ENCODE measurements around the gene MYL6. TPM values are rescaled to one million over a fixed set of nuclear protein-coding genes. Genes with fewer than 3 reads are reported as not detected.

Gene MYL6
- total and polyA plus RNA-seq, 2 experiments from 2014 or later, result 2,662 to 3,948 TPM

GRCh38 chr12:56157201-56158028 is 744 bp upstream of the MYL6 start:
- 3 to 5% methylated on average over 45 of the region's 45 CpGs for WGBS, 2 experiments (ENCODE audit: low coverage in 1 of 2, low lambda C conversion rate in 2 of 2, missing lambda C conversion rate in 2 of 2)
- no peaks in the 10 kb centered on the region for H3K9me2 ChIP-seq (ENCODE audit: insufficient read depth)
- peak; percentile 89 for DNase-seq
- in situ Hi-C loops (cut with MboI), result no loop called here
- peaks cover 57% of the 10 kb centered on the region for H3K79me2 ChIP-seq (ENCODE audit: insufficient read depth)
- H4K20me1 ChIP-seq (ENCODE audit: insufficient read depth), result 0 out of 2 replicates have a peak, but pooled peaks cover 9% of the 10 kb centered on the region
- TF ChIP-seq EZH2phosphoT487 (IDR thresholded peaks at IDR 0.05; ENCODE audit: insufficient read depth, low read depth) (no peak), EZH2 (IDR thresholded peaks at IDR 0.05; ENCODE audit: insufficient read depth, poor library complexity, severe bottlenecking) (no peak)
- peaks cover 20% of the 10 kb centered on the region for H3K4me1 ChIP-seq (ENCODE audit: insufficient read depth)
- no peaks in the 10 kb centered on the region for H3K27me3 ChIP-seq (replicated peaks; ENCODE audit: insufficient read depth)
- peak overlapping the region; percentile 69 for H3K27ac ChIP-seq
- peak overlapping the region; percentile 70 for H3K9ac ChIP-seq
- H3K9me3 ChIP-seq (ENCODE audit: low read depth), result no peaks in the 10 kb centered on the region
- peaks cover 49% of the 10 kb centered on the region for H3F3A ChIP-seq (ENCODE audit: insufficient read depth)
- peak overlapping the region; percentile 78 for H2AFZ ChIP-seq
- H3K36me3 ChIP-seq (ENCODE audit: low read depth), result peaks cover 10% of the 10 kb centered on the region
- H3K4me3 ChIP-seq, result peak overlapping the region; percentile 72
- H3K4me2 ChIP-seq (ENCODE audit: unreplicated experiment), result peak overlapping the region; percentile 81

GRCh38 chr12:56158926-56159461 is 835 bp downstream of the MYL6 start:
- H3K36me3 ChIP-seq (ENCODE audit: low read depth), result peaks cover 20% of the 10 kb centered on the region

GRCh38 chr12:56159482-56160192 is 1.5 kb downstream of the MYL6 start:
- Histone ChIP-seq H3F3A (ENCODE audit: insufficient read depth) (peaks cover 71% of the 10 kb centered on the region), H3K9me3 (ENCODE audit: low read depth) (no peaks in the 10 kb centered on the region), H3K9ac (peak overlapping the region; percentile 97), H3K4me2 (ENCODE audit: unreplicated experiment) (peak overlapping the region; percentile 99), H3K9me2 (ENCODE audit: insufficient read depth) (no peaks in the 10 kb centered on the region), H2AFZ (no peak overlapping the region), H3K27me3 (replicated peaks; ENCODE audit: insufficient read depth) (no peaks in the 10 kb centered on the region), H3K36me3 (ENCODE audit: low read depth) (peaks cover 20% of the 10 kb centered on the region), H3K4me1 (ENCODE audit: insufficient read depth) (peaks cover 14% of the 10 kb centered on the region), H4K20me1 (ENCODE audit: insufficient read depth) (0 out of 2 replicates have a peak, but pooled peaks cover 9% of the 10 kb centered on the region), H3K79me2 (ENCODE audit: insufficient read depth) (peaks cover 46% of the 10 kb centered on the region), H3K4me3 (peak overlapping the region; percentile 85), H3K27ac (peak overlapping the region; percentile 89)
- TF ChIP-seq EZH2 (IDR thresholded peaks at IDR 0.05; ENCODE audit: insufficient read depth, poor library complexity, severe bottlenecking) (no peak), EZH2phosphoT487 (IDR thresholded peaks at IDR 0.05; ENCODE audit: insufficient read depth, low read depth) (no peak)
- WGBS, 2 experiments (ENCODE audit: low coverage in 1 of 2, low lambda C conversion rate in 2 of 2, missing lambda C conversion rate in 2 of 2), result 16 to 18% methylated on average over 8 of the region's 8 CpGs
- DNase-seq, result no peak
- in situ Hi-C loops (cut with MboI), result no loop called here

More at GRCh38 chr12:56158926-56159461, 835 bp downstream of the MYL6 start:
- H3K4me3 ChIP-seq, result peak overlapping the region; percentile 85
- peak overlapping the region; percentile 89 for H3K27ac ChIP-seq
- H3K4me2 ChIP-seq (ENCODE audit: unreplicated experiment), result peak overlapping the region; percentile 99
- H3K4me1 ChIP-seq (ENCODE audit: insufficient read depth), result peaks cover 14% of the 10 kb centered on the region
- H3K79me2 ChIP-seq (ENCODE audit: insufficient read depth), result peaks cover 46% of the 10 kb centered on the region
- no peak overlapping the region for H2AFZ ChIP-seq
- in situ Hi-C loops (cut with MboI), result no loop called here
- H4K20me1 ChIP-seq (ENCODE audit: insufficient read depth), result 0 out of 2 replicates have a peak, but pooled peaks cover 9% of the 10 kb centered on the region
- no peaks in the 10 kb centered on the region for H3K9me3 ChIP-seq (ENCODE audit: low read depth)
- H3K27me3 ChIP-seq (replicated peaks; ENCODE audit: insufficient read depth), result no peaks in the 10 kb centered on the region
- H3F3A ChIP-seq (ENCODE audit: insufficient read depth), result peaks cover 65% of the 10 kb centered on the region
- peak; percentile 69 for DNase-seq
- TF ChIP-seq EZH2phosphoT487 (IDR thresholded peaks at IDR 0.05; ENCODE audit: insufficient read depth, low read depth) (no peak), EZH2 (IDR thresholded peaks at IDR 0.05; ENCODE audit: insufficient read depth, poor library complexity, severe bottlenecking) (no peak)
- H3K9me2 ChIP-seq (ENCODE audit: insufficient read depth), result no peaks in the 10 kb centered on the region
- H3K9ac ChIP-seq, result peak overlapping the region; percentile 97
- WGBS, 2 experiments (ENCODE audit: low coverage in 1 of 2, low lambda C conversion rate in 2 of 2, missing lambda C conversion rate in 2 of 2), result 1% methylated on average over 6 of the region's 6 CpGs

- no peaks in the 10 kb centered on the region for H3K27me3 ChIP-seq (replicated peaks; ENCODE audit: insufficient read depth)
- DNase-seq, result peak; percentile 71
- peak overlapping the region; percentile 89 for H3K27ac ChIP-seq
Measured at GRCh38 chr12:56160193-56160763, 2.1 kb downstream of the MYL6 start.

More at GRCh38 chr12:56160193-56160763, 2.1 kb downstream of the MYL6 start:
- peaks cover 14% of the 10 kb centered on the region for H3K4me1 ChIP-seq (ENCODE audit: insufficient read depth)
- peak overlapping the region; percentile 97 for H3K9ac ChIP-seq
- H3K9me3 ChIP-seq (ENCODE audit: low read depth), result no peaks in the 10 kb centered on the region
- H4K20me1 ChIP-seq (ENCODE audit: insufficient read depth), result 0 out of 2 replicates have a peak, but pooled peaks cover 9% of the 10 kb centered on the region
- in situ Hi-C loops (cut with MboI), result no loop called here
- peaks cover 46% of the 10 kb centered on the region for H3K79me2 ChIP-seq (ENCODE audit: insufficient read depth)
- no peak for TF ChIP-seq EZH2 (IDR thresholded peaks at IDR 0.05; ENCODE audit: insufficient read depth, poor library complexity, severe bottlenecking)
- TF ChIP-seq EZH2phosphoT487 (IDR thresholded peaks at IDR 0.05; ENCODE audit: insufficient read depth, low read depth), result no peak
- peak overlapping the region; percentile 99 for H3K4me2 ChIP-seq (ENCODE audit: unreplicated experiment)
- H3F3A ChIP-seq (ENCODE audit: insufficient read depth), result peaks cover 78% of the 10 kb centered on the region
- no peaks in the 10 kb centered on the region for H3K9me2 ChIP-seq (ENCODE audit: insufficient read depth)
- H3K36me3 ChIP-seq (ENCODE audit: low read depth), result peaks cover 20% of the 10 kb centered on the region
- WGBS, 2 experiments (ENCODE audit: low coverage in 1 of 2, low lambda C conversion rate in 2 of 2, missing lambda C conversion rate in 2 of 2), result 17% methylated on average over 7 of the region's 7 CpGs
- H2AFZ ChIP-seq, result no peak overlapping the region
- H3K4me3 ChIP-seq, result peak overlapping the region; percentile 85

Measured in GM23248 (cell line).